ENCODE data around the gene MT1X. TPM values are rescaled to one million over a fixed set of nuclear protein-coding genes. Genes with fewer than 3 reads are reported as not detected.

Gene MT1X
- total RNA-seq, result 19.5 and 41.6 TPM in 2 replicates

DNA sequence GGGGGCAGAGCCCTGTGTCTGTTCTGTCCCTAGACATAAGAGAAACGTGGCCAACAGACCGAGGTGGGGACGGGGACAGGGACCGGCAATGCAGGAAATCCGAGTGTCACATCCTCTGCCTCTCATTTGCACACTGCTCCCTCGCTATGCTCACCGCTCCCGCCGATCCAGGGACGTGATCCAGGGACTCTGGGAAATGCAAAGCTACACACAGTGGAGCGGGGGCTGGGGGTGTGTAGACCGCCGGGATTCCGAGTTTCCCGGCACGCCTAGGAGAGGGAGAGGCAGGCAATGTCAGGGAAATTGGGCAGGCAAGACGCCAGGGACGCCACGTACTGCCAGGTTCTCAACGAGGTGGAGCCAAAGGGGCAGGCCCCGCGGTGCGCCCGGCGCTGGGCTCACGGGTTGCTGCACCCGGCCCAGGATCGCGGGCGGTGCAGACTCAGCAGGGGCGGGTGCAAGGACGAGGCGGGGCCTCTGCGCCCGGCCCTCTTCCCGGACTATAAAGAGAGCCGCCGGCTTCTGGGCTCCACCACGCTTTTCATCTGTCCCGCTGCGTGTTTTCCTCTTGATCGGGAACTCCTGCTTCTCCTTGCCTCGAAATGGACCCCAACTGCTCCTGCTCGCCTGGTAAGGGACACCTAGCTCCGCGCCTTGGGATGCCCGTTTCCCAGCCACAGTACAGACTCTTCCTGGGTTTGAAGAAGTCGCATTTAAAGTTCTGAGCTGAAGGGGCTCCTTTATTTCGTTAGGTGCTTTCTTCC lies at the start of gene MT1X:
Gene MT1X, plus strand, starts transcription at position 532 of the 764 bp plus-strand sequence. Its CDS starts 71 bp downstream, at position 603.

DNA sequence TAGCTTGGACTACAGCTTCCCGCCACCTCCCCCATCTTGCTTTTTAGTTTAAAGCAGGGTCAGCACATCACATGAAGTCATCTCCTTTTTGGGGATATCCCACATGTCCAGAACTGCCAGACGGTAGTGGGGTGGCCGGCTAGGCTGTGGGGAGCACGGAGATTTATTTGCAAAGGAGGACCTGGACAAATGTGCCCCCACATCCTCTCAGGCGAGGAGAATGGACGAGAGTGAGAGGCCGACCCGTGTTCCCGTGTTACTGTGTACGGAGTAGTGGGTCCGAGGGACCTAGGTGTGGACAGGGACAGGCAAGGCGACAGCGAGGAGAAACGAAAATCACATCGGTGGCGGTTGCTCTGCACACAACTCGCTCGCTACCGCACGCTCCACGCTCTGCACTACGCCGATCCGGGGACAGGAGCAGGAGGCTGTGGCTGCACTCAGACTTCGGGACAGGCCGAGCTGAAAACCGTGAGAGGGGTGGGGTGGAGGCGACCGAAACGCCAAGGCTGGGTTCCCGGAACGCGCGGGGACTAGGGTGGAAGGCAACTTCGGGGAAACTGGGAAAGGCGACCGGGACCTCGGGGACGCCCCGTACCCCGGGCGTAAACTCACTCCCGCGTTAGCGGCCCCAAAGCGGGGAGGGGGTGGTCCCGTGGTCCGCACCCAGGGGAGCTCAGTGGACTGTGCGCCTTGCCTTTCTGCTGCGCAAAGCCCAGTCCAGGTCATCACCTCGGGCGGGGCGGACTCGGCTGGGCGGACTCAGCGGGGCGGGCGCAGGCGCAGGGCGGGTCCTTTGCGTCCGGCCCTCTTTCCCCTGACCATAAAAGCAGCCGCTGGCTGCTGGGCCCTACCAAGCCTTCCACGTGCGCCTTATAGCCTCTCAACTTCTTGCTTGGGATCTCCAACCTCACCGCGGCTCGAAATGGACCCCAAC lies 44.2 kb upstream of the MT1X start, which contains the start of gene MT1A:
Gene MT1A, plus strand, starts transcription at position 853 of the 937 bp plus-strand sequence. Its CDS starts 73 bp downstream, at position 926.

DNA sequence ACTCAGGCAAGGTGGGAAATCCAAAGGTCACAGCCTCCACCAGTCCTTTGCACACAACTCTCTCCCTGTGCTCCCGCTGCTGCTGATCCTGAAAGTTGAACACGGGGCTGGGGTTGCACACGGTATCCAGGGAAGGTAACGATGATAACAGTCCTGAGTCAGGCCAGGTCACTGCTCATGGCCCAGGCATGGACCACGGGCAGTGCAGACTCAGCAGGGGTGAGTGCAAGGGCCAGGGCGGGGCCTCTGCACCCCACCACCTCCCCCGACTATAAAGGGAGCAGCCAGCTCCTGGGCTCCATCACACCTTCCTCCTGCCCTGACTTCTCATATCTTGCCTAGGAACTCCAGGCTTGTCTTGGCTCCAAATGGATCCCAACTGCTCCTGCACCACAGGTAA lies 30.7 kb upstream of the MT1X start, which contains the start of gene MT1B:
Gene MT1B, plus strand, starts transcription at position 301 of the 400 bp plus-strand sequence. Its CDS starts 68 bp downstream, at position 369.

DNA sequence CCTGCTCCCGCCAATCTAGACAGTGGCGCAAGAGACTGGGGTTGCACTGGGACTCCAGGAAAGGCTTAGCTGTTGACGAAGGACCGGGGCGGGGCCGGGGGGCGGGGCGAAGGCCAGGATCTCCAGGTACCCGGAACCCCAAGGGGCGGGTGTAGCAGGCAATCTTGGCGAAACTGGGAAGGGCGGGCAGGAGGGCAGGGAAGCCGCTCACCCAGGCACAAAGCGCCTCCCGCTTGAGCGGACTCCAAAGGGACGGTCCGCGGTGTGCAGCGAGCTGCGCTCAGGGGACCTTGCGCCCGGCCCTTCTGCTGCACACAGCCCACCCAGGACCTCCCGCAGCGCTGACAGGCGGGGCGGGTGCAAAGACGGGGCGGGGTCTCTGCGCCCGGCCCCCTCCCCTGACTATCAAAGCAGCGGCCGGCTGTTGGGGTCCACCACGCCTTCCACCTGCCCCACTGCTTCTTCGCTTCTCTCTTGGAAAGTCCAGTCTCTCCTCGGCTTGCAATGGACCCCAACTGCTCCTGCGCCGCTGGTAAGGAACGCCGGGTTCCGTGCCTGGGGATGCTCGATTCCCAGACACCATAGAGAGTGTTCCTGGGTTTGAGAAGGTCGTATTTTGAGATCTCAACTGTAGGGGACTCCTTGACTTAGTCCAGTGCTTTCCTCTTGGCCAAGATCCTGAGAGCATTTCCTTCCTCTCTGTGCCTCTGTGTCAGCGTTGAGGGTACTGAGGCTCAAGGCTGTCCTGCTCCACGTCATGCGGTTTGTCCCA lies 24.5 kb upstream of the MT1X start, which contains the start of gene MT1F:
Gene MT1F, plus strand, starts transcription at position 405 of the 772 bp plus-strand sequence. Its CDS starts 100 bp downstream, at position 505.

GRCh38 chr16:56667581-56668571 lies 14.4 kb upstream of the MT1X start, which contains the start of gene MT1G:
Gene MT1G, minus strand, starts transcription at chr16:56668065. Its CDS starts 72 bp downstream, at chr16:56667993.

GRCh38 chr16:56669005-56669839 lies 13.0 kb upstream of the MT1X start, which contains the start of gene MT1H:
Gene MT1H, plus strand, starts transcription at chr16:56669814. Its CDS starts 71 bp downstream, at chr16:56669885.

GRCh38 chr16:56729735-56730662 lies 47.7 kb downstream of the MT1X start, which contains the start of gene NUP93:
Gene NUP93, plus strand, starts transcription at chr16:56730129. Its CDS starts 18,119 bp downstream, at chr16:56748248.

Other genes with a start within 250 kb of the MT1X start
- 56.9 and 116 TPM in 2 replicates for gene NUDT21, start 231.1 kb upstream of the MT1X start, total RNA-seq
- gene OGFOD1, start 230.9 kb upstream of the MT1X start, total RNA-seq, result 72.8 and 74.0 TPM in 2 replicates
- gene BBS2, start 162.4 kb upstream of the MT1X start, total RNA-seq, result 72.9 and 108 TPM in 2 replicates
- not detected in 2 replicates for gene MT4, start 117.4 kb upstream of the MT1X start, total RNA-seq
- gene MT3, start 92.9 kb upstream of the MT1X start, total RNA-seq, result 0.66 TPM in 1 of 2 replicates, not detected in the other
- 96.4 and 103 TPM in 2 replicates for gene MT2A, start 73.9 kb upstream of the MT1X start, total RNA-seq
- 167 and 190 TPM in 2 replicates for gene MT1E, start 56.7 kb upstream of the MT1X start, total RNA-seq
- 2.6 and 5.1 TPM in 2 replicates for gene MT1M, start 49.8 kb upstream of the MT1X start, total RNA-seq
- 1.5 and 1.7 TPM in 2 replicates for gene MT1A, start 43.8 kb upstream of the MT1X start, total RNA-seq
- not detected in 2 replicates for gene MT1B, start 30.6 kb upstream of the MT1X start, total RNA-seq
- gene MT1F, start 24.5 kb upstream of the MT1X start, total RNA-seq, result 0.17 TPM in 1 of 2 replicates, not detected in the other
- 0.58 TPM in 1 of 2 replicates, not detected in the other for gene MT1G, start 14.4 kb upstream of the MT1X start, total RNA-seq
- gene MT1H, start 12.7 kb upstream of the MT1X start, total RNA-seq, result not detected in 2 replicates
- 45.2 and 63.4 TPM in 2 replicates for gene NUP93, start 47.7 kb downstream of the MT1X start, total RNA-seq
- not detected in 2 replicates for gene SLC12A3, start 182.7 kb downstream of the MT1X start, total RNA-seq
- gene HERPUD1, start 249.7 kb downstream of the MT1X start, total RNA-seq, result 86.5 and 108 TPM in 2 replicates